Epithelial cell of esophagus (primary cell): ENCODE results near the gene OR8K3.

Experiments used
- DNase-seq: peaks from one replicate; pipeline ENCODE4 v3.0.0; 2010; ENCODE audit warnings: low read depth
- H3K4me3 ChIP-seq: 2 replicates; pipeline ENCODE4 v1.5.1; 2011; ENCODE audit warnings: mild to moderate bottlenecking, low read length, control low read depth
- TF ChIP-seq, protein P1 (sequence below): IDR thresholded peaks from 2 replicates; pipeline ENCODE4 v1.5.1; 2011; ENCODE audit warnings: low read depth, mild to moderate bottlenecking, low read length, control low read depth, inconsistent platforms; ENCODE audit not compliant: insufficient read depth; ENCODE audit errors: missing control alignments

Gene OR8K3

DNA sequence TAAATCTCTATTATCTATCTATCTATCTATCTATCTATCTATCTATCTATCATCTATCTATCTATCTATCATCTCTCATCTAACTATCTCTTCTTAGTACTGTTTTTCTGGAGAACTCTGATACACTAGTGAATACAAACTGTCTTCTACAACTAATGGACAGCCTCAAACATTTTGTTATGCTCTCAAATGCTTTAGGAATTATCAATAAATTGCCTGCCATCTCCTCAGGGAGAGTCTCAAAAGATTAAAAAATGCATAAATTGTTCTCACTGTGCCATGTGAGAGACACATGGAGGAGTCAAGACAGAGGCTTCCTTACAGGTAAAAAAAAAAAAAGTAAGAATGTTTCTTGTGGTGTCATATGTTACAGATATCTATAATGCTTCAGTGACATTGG, at the start of gene OR8K3:
Gene OR8K3 (plus strand): TSS at position 301 of the 400 bp plus-strand sequence. CDS start 3,163 bp downstream, outside the sequence.
- TF ChIP-seq, protein P1, sequence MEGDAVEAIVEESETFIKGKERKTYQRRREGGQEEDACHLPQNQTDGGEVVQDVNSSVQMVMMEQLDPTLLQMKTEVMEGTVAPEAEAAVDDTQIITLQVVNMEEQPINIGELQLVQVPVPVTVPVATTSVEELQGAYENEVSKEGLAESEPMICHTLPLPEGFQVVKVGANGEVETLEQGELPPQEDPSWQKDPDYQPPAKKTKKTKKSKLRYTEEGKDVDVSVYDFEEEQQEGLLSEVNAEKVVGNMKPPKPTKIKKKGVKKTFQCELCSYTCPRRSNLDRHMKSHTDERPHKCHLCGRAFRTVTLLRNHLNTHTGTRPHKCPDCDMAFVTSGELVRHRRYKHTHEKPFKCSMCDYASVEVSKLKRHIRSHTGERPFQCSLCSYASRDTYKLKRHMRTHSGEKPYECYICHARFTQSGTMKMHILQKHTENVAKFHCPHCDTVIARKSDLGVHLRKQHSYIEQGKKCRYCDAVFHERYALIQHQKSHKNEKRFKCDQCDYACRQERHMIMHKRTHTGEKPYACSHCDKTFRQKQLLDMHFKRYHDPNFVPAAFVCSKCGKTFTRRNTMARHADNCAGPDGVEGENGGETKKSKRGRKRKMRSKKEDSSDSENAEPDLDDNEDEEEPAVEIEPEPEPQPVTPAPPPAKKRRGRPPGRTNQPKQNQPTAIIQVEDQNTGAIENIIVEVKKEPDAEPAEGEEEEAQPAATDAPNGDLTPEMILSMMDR: no peak
- H3K4me3 ChIP-seq: no peak within 1 kb of the TSS

DNA sequence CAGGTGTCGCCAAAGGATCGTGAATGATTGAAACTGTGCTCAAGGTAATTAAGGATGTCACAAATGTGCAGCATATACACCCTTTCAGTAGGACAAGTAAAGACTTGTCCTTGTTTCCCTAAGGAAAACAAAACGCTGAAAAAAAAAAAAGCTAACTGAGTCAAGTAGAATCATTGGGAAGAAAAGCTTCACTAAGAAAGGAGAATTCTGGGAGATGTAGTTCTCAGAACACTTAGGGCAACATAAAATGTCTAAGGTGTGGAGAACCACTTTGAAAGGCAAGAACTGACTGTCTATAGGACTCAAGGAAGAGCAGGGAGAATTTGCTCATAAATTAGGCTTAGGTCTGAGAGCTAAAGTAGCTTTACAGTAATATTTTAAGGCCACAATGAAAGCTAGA, 43.9 kb upstream of the OR8K3 start:
- peak; percentile 15 for DNase-seq
- H3K4me3 ChIP-seq: no peak overlapping the region
- TF ChIP-seq, protein P1: no peak

More for the DNA sequence above, at the start of gene OR8K3:
- no peak for DNase-seq

DNA sequence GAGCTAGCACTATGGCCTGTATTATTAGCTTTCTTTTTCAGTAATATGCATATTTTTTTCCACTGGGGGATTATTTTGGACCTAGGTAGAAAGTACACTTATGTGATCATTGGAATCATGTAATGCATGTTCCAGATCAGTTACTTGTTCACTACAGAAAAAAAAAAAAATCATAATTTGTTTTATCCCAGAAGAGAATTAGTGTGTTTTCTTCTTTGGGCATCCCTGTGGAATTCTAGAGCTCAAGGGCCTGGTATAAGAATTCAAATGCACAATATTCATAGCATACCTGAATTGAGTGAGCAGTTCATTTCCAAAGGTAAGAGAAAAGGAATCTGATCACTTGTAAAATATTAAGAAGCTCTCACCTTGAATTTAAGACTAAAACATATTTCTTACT, 41.1 kb upstream of the OR8K3 start, which contains the start of gene OR5T1:
Gene OR5T1 (plus strand): TSS at position 301 of the 400 bp plus-strand sequence. CDS start 1,485 bp downstream, outside the sequence.
- DNase-seq: no peak
- H3K4me3 ChIP-seq: no peak within 1 kb of the TSS
- TF ChIP-seq, protein P1: no peak

DNA sequence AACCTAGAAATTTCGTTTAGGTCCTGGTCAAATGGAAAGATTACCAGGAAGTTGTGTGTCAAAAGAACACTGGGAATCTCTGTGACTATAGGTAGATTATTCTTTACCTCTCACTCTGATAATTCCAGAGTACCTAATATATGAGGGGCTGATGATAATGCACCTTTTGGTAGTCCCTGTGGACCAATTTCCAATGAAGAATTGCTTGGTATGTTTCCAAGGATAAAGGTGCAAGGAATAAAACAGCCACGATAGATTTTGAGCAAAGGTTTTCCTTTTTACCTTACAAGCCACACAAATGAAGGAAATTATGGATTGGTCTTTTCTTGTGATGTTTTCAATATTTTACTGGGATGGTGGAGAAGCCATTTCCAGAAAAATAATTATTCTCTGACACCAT, 22.8 kb upstream of the OR8K3 start, which contains the start of gene OR8H1:
Gene OR8H1 (minus strand): TSS at position 101 of the 400 bp plus-strand sequence. CDS start 1,192 bp downstream, outside the sequence.
- no peak within 1 kb of the TSS for H3K4me3 ChIP-seq
- TF ChIP-seq, protein P1: no peak
- DNase-seq: no peak

DNA sequence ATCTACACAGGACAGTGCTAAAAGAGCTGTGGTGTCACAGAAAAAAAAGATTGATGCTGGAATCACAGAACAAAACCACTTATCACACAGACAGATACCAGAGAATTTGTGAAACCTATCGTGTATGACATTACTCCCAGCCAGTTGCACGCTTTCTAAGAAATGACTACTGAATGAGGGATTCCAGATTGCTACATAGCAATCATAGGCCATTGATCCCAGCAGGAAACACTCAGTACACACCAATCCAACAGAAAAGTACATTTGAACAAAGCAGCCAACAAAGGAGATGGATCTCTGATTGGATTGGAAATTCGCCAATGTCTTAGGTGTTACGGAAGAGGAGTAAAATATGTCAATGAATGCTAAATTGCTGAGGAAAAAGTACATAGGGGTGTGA, 18.0 kb upstream of the OR8K3 start:
- TF ChIP-seq, protein P1: no peak
- H3K4me3 ChIP-seq: no peak overlapping the region
- DNase-seq: no peak

DNA sequence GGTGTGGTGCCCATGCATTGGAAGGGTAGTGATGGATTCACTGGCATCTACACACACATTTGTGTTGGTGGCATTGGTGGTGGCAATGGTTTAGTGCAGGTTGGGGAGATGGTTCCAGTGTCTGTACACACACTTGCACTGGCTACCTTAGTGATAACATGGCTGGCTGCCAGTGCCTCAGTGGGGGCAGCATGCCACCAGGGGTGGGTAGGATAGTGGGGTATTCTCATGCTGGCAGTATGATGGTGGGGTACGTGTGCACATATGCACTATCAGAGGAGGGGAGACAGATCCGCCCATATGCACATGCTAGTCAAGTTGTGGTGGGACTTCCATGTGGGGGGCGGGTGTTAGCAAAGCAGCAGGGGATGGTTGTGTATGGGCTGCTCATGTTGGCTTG, 7.1 kb upstream of the OR8K3 start:
- TF ChIP-seq, protein P1: no peak
- DNase-seq: no peak
- no peak overlapping the region for H3K4me3 ChIP-seq

DNA sequence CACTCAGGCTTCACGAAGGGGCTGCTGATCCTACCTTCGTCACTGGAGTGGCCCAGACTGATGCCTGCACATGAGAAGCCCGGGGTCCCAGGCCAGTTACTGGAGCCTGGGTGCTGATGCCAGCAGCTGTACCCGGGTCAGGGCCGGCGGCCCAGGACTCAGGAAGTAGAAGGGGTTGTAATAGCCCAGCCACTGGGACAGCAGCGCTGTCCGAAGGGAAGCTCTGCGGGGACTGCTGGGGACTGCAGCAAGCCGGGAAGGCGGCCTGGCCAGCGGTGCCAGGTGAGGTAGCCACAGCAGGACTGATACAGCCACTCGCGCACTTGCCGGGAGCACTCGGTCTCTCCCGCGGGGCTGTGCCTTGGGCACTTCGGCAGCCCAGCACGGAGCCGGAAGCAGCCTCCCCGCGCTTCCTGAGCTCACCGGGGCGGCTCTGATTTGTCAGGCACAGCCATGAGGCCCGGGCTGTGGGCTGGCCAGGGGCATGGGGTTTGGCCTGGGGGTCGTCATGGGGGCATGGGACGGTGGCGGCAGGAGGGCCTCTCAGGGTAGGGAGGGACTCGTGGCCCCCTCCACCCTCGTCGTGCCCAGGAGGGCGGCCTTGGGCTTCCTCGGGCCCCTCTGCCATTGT, 17.0 kb downstream of the OR8K3 start:
- DNase-seq: no peak
- TF ChIP-seq, protein P1: no peak
- no peak overlapping the region for H3K4me3 ChIP-seq
